GM19328 (cell line): ENCODE results near the gene MORN4.
"Not testable (repeated sequence)": the region's sequence is repeated elsewhere in the genome, so short reads cannot be mapped to it uniquely, and the experiment has no call there.

Experiments used
- ATAC-seq: cut with Tn5 transposase; IDR thresholded peaks from one replicate; pipeline ENCODE4 v1.9.1; 2021; ENCODE audit warnings: mild to moderate bottlenecking, moderate library complexity; ENCODE audit not compliant: unreplicated experiment

MORN4 gene

GRCh38 chr10:97598407-97599271, 34.7 kb downstream of the MORN4 start:
- no peak for ATAC-seq

- ATAC-seq: no peak
Measured at GRCh38 chr10:97597778-97598177, 35.5 kb downstream of the MORN4 start.

- no peak for ATAC-seq
Measured at GRCh38 chr10:97596101-97597082, 36.9 kb downstream of the MORN4 start.

GRCh38 chr10:97593421-97593820, 39.9 kb downstream of the MORN4 start:
- ATAC-seq: no peak

- no peak for ATAC-seq
Measured at GRCh38 chr10:97590748-97591495, 42.4 kb downstream of the MORN4 start.

- no peak for ATAC-seq
Measured at GRCh38 chr10:97590082-97590747, 43.1 kb downstream of the MORN4 start.

- no peak for ATAC-seq
Measured at GRCh38 chr10:97589479-97589878, 43.8 kb downstream of the MORN4 start, which contains the start of gene C10orf62. Gene C10orf62 (plus strand): TSS chr10:97589721. CDS start chr10:97589898, 177 bp downstream.

- no peak for ATAC-seq
Measured at GRCh38 chr10:97587183-97587582, 46.1 kb downstream of the MORN4 start.

- ATAC-seq: no peak
Measured at GRCh38 chr10:97585439-97585811, 47.9 kb downstream of the MORN4 start.

- ATAC-seq: no peak
Measured at GRCh38 chr10:97584798-97585438, 48.4 kb downstream of the MORN4 start.

GRCh38 chr10:97584060-97584797, 49.1 kb downstream of the MORN4 start, which contains the start of gene HOGA1:
Gene HOGA1 (plus strand): TSS chr10:97584389. CDS start chr10:97584704, 315 bp downstream.
- ATAC-seq: no peak

GRCh38 chr10:97583476-97583875, 49.8 kb downstream of the MORN4 start:
- no peak for ATAC-seq

- no peak for ATAC-seq
Measured at GRCh38 chr10:97582169-97582568, 51.1 kb downstream of the MORN4 start.

GRCh38 chr10:97580421-97581367, 52.6 kb downstream of the MORN4 start:
- no peak for ATAC-seq

GRCh38 chr10:97578171-97578844, 55.0 kb downstream of the MORN4 start:
- ATAC-seq: no peak

- ATAC-seq: no peak
Measured at GRCh38 chr10:97577701-97578100, 55.6 kb downstream of the MORN4 start.

GRCh38 chr10:97576487-97576886, 56.8 kb downstream of the MORN4 start:
- ATAC-seq: not testable (repeated sequence)
